GM19240 (cell line): ENCODE data around the gene WFS1.

Experiments used
- DNase-seq: peaks from one replicate; pipeline ENCODE4 v3.0.0; 2011; ENCODE audit warnings: low spot score; ENCODE audit not compliant: insufficient read length

Gene WFS1

DNA sequence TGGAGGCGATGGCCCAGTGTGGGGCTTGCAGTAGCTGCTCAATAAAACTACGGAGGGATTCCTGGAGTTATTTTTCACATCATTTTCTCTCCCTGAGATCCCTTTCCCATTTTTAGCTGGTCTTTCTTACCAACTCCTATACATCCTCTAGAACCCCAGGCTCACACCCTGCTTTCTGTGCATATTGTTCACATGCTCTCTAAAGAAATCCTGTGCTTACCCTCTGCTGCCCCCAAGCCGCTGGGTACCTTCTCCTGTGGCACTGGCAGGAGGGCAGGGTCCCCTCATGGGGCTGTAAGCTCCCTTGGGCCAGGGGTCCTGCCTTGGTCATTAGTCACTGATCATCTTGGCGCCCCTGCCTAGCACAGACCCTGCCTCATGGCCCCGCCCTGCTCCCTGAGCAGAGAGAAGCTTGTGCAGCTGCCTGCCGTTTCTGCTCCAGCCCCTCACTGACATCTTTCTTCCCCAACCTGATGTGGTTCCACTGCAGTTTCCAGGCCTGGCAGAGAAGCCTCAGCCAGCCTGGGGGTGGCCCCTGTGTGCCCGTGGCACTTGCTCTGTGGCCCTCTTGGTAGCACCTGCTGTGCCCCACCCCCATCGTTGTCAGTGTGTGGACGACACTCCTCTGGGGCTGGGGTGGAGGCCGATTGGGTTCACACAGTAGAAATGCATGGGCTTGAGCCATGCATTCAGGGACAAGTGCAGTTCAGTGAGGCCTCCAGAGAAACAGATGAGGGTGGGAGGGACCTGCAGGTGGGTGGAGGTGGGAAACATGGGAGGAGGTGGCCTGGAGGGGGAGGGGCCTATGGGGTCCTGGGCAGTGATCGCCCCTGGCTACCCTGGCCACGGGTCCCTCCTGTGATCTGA, 69.5 kb downstream of the WFS1 start:
- DNase-seq: no peak

DNA sequence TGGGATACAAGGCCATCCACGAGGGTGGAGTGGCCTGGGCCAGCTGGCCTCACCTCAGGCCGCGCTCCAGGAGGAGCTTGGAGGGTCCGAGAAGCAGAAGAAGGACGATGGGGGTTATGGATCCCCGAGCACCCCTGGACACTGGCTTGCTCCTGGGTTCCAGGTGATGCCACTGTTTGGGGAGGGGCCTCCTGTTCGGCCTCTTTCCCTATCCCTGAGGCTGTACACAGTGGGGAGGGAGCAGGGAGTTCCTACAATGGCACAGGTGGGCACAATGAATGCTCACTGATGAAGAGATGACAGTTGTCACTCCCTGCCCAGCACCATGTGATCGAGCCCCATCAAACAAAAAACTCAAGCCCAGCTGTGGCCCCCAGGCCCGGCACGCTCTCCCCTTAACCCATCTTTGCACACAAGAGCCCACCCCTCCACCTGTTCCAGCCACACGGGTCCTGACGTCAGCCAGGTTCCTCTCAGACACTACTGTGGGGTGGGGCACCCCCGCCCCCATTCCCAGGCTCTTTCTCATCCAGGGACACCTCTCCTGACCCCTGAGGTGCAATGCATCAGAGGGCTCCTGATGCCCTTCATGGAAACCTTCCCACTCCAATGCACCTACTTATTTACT, 70.3 kb downstream of the WFS1 start:
- no peak for DNase-seq

DNA sequence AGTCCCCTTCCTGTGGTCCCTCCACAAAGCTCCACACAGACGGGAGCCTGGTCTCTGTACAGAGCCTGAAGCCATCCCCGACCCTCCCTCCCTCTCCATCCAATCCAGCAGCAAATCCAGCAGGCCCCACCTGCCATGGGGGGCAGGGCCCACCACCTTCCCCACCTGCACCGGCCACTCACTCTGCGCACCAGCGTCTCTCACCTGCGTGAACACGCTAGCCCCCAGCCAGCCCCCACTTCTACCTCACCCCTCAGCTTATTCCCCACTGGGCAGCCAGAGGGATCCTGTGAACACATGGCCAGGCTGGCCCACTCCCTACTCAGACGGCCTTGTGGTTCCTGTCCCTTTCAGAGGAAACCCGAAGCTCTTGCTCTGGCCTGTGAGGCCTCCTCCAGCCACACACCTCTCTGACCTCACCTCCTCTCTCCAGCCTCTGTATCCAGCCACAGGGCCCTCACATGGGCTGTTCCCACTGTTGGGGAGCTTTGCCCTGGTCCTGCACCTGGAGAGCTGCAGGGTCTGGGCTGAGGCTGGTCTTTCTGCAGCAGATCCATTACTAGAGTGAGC, 70.9 kb downstream of the WFS1 start:
- no peak for DNase-seq

DNA sequence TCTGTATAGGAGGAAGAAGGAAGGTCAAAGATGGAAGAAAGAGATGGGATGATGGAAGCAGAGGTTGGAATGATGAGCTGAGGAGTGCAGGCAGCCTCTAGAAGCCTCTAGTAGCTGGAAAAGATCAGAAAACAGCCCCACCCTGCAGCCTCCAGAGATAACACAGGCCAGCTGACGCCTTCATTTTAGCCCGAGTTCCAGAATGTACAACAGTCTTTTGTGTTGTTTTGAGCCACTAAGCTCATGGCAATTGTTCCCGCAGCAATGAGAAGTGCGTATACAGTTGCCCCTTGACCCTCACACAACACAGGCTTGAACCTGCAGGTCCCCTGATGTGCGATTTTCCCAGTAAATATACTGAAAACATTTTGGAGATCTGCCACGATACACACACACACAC, 72.0 kb downstream of the WFS1 start:
- no peak for DNase-seq

DNA sequence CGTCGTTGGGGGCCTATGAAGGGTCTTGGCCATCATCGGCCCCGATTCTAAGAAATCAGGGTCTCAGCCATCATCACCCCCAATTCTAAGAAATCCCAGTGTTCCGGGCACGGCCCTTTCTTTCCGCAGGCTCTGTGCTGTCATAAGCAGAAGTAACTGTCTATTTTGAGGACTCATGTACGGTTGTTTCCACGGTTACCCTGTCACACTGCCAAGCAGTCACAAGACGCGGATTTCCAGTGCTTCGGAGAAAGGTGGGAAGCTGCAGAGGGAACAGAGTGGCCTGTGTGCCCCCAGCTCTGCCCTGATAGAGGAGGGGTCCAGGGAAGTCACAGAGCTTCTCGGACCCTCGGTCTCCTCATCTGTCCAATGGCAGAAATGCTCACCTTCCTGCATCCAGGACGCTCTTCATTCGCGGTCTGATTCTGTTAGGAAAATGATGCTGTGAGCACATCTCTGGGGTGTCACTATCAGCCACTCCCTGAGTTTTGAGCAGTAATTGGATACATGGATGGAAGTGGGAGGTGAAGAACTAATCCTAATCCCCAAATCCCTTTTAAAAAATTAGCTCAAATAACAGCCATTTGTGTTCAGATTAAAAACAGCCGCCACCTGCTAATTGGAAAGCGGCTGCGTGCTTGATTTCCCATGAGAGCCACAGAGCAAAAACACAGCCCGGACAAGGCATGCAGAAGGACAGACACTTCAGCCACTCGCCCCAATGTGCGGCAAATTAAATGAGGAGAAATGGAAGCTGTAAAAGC, 73.1 kb downstream of the WFS1 start:
- no peak for DNase-seq

DNA sequence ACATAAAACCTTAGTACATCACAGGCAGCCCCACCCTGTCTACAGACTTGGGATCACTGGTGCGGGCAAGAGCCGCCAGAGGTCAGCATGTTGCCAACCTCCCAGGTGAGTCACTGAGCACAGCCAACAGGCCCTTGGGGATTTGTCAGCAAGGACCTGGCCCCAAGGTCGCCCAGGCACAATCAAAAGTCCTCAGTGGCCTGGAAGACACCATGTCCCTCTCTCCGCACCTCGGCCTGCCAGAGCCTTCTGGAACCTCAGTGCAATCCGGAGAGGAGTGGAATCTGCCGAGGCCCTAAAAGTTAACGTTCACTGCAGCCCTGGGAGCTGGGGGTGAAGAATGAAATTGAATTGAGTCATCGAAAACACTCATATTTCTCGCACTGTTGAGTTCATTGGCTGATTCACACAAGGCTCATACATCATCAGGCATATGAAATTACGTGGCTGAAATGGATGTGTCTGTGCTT, 74.3 kb downstream of the WFS1 start:
- no peak for DNase-seq

DNA sequence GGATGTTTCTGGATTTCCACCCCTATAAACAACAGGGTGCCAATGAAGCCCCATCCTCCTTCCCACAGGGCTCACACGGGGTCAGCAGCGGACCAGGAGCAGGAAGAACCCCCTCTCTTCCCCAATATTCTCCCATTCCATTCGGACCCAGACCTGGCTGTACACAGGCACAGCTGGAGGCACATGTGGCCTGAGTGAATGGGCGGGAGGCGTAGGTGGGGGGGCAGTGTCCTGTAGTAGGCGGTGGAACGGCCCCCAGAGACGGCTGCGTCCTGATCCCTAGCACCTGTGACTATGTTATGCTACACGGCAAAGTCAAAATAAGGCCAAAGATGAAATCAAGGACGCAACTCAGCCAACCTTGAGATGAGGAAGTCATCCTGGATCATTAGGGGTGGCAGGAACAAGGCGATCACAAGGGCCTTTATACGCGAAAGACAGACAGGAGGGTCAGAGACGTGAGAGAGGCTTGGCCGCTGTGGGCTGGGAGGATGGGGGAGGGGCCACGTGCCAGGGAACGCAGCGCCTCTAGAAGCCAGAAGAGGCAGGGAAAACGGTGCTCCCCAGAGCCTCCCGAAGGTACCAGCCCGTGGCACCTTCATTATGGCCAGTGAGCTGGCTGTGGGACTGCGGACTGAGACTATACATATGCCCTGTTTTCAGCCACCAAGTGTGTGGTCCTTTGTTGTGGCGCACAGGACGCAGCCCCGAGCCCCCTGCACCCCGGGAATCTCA, 75.6 kb downstream of the WFS1 start:
- no peak for DNase-seq

DNA sequence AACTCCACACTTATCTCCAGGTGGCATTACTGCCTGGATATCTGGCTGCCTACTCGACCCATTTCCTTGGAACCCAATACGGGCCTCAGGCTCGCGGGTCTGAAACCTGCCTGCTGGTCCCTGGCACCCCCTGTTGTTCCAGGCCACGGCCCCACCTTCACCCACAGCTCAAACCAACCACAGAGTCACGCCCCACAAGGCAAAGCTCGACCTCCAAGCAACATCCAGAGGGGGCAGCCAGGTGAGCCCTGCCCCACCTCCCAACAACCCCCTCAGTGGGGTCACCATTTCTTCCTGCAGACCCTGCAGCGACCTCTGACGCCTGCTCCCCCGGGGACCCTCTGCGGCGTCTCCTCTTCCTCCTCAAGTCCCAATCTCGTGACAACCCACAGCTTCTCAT, 76.2 kb downstream of the WFS1 start:
- no peak for DNase-seq

DNA sequence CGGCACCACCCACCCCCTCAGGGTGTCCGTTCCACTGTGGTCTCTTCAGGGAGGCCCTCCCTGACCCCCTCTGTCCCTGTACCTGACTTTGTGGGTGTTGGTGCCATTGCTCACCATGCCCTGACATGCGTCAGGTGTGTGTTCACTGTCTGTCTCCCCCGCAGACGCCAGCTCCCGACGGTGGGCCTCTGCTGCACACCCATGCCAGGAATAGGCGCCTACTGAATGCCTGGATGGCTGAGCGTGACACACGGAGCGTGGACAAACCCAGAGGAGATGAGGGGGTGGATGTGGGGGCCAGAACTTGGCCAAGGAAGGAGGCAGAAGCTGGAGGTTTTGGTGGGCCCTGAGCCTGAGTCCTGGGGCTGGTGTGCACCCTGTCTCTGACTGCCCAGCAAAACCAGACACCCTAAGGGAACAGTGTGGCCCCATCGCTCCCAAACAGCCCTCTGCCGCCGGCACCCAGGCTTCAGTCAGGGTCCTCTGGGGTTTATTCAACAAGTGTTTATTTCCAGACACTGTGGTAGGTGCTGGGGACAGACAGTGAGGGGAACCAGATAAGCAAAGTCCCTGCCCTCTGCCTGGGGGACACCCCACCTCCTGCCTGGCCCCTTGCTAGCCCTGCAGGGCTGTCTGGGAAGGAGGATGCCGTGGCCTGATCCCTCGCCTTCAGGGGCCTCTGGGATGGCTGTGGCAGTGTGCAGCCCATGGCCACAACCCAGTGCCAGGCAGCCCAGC, 76.9 kb downstream of the WFS1 start:
- no peak for DNase-seq

DNA sequence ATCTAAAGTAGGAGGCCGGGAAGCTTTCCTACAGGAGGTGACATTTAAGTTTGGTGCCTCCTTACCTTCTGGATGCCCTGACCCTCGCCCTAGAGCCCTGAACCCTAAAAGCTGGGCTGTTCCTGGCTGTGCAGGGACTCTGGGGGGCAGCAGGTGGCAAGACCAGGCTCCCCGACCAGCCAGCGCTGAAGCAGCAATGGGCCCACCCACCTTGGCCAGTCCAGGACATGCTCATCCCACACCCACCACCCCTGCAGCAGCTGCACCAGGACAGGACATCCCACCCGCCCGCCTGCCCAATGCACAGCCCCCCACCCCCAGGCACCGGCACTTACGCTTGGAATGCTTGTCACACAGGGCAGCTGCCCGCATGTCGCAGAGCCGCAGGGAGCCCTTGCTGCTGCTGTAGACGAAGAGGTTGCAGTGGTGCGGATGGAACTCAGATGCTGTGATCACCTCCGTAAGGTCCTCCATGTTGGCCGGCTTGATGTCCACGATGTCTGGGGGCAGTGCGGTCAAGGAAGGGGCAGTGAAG, 77.9 kb downstream of the WFS1 start:
- DNase-seq: no peak

DNA sequence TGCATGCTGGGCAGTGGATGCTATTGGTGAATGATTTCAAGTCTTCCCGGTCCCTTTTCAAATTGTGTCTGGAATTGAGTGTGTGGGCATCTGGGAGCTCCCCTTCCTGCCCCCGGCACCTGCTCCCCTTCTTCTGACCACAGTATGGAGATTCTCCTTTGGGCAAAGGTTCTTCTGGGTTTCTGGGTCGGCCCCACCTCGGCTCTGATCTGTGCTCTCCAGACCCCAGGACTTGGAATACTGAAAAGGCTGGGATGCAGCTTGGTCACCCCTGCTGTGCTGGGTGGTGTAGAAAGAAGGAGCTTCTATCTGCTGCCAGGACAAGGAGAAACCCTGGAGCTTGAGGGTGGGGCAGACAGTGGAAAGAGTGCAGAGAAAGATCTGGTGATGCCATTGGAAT, 78.8 kb downstream of the WFS1 start:
- no peak for DNase-seq

DNA sequence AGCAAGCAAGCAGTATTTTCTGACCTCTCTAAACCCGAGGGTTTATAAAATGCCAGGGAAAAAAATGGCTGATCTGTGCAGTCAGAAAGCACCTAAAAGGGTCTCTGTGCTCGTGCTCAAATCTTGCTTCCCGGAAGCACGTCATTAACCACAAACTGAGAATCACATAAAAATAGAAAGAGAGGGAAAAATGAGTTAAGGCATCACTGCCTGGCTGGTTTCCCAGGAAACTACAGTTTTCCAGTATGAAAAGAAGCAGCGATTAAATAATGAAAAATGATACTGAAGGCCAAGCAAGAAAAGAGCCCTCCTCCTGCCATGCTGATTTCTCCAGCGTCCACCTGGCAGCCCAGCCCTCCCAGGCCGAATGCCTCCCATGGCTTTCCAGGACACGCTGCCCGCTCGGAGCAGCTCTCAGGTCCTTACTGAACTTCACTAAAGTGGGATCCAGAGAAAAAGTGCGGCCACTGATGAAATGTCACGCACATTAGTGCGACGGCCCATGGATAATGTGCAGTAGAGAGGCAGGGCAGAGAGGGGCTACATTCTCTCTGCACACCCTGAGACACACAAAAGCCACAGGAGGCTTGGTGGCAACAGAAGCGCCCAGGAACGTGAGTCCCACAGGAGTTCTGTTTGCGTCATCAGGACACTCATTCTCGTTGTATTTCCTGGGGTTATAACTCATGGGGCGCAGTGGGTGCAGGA, 80.4 kb downstream of the WFS1 start:
- no peak for DNase-seq

DNA sequence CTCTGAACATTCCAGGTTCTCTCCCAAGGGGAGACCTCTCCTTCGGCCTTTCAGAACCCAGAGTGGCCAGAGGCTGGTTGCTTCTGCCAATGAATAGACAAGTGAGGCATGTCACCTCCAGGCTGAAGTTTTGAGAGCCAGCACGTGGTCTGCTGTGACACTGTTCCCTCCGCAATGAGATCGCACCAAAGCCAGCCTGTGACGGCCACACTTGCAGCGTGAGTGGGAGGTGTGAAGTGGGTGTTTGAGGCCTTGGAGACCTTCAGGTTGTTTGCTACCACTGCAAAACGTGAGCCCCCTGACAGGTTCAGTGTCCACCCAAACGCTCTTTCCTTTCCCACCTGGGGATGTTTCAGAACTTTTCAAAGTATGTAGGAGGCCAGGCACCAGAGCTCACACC, 81.0 kb downstream of the WFS1 start:
- no peak for DNase-seq

DNA sequence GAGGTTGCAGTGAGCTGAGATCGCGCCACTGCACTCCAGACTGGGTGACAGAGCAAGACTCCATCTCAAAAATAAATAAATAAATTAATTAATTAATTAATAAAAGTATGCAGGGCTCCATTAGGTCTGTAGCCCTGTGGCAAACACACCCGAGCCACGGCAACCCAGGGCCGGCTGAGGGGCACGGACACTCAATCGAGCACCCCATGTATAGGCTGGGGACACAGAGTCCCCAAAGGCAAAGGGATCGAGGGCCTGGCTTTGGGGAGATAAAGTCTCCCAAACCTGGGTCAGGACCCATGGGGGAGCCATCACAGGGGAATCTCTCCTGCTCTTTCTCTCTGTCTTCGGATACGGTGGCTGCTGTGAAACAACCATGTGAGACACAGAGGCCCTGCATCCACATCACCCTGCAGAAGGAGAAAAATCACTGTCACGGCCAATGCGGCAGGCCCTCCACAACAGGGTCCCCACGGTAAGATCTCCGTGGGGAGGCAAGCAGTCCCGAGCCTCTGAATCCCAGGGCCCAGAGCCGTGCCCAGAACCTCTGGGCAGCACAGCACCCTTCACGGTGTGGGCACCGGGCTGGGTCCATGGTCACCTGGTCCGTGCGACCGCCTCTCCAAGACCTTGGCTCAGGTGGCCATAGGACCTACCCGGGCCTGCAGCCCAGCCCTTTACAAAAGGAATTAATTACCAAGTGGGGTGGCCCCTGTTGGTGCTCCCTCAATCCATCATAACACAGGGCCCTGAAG, 81.8 kb downstream of the WFS1 start:
- no peak for DNase-seq

DNA sequence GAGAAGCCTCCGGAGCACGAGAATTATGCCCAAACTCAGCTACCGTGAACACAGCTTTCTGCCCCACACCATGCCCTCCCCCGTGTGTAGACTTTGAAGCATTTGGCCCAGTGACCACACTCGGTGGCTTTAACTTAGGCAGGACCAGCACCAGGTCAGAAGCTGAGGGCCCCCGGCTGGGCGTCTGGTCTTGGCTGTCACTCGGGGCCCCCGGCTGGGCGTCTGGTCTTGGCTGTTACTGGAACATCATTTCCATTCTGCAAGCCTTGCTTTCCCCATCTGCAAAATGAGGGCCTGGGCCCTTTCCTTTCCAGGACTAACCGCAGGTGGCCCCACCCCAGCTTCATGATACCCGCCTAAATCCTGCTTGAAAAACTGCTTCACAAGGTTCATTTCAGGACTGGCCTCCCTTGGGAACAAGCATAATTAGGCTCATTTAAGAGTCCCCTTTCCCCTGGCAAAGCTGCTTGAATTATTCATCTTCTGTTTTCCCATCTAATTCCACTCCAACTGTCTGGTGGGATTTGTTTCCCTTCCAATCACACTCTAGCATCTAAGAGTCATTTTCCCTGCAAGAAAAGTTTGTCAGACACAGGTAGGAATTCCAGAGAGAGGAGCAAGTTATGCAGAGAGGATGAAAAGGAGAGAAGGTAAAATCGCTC, 82.5 kb downstream of the WFS1 start:
- no peak for DNase-seq
